Spleen (tissue), 11 donors: ENCODE results near the gene FRS3. TPM values are rescaled to one million over a fixed set of nuclear protein-coding genes. Genes with fewer than 3 reads are reported as not detected.

ENCODE experiments used
- DNase-seq: peaks from one replicate; pipeline ENCODE4 v3.0.0-alpha.2; 2020
- H3K27ac ChIP-seq, 8 donors: fragments of 200-600 bp; sonication (generic) in 7 of 8; 1 replicate in 4 of 8; 2 replicates in 4 of 8; pipeline versions ENCODE4 v1.5.0 to v1.8.0; 2016 to 2021; ENCODE audit warnings: inconsistent platforms in 4 of 8, mild to moderate bottlenecking in 4 of 8, moderate library complexity in 1 of 8
- H3K27me3 ChIP-seq, 7 donors: fragments of 200-600 bp; sonication (generic) in 6 of 7; replicated peaks in 1 of 7; 1 replicate in 4 of 7; 2 replicates in 3 of 7; pipeline versions ENCODE4 v1.5.0 to v1.8.0; 2016 to 2021; ENCODE audit warnings: inconsistent platforms in 3 of 7, mild to moderate bottlenecking in 1 of 7
- H3K36me3 ChIP-seq, 6 donors: fragments of 200-600 bp; sonication (generic) in 5 of 6; 1 replicate in 4 of 6; 2 replicates in 2 of 6; pipeline versions ENCODE4 v1.5.0 to v1.8.0; 2016 to 2021; ENCODE audit warnings: inconsistent platforms in 2 of 6
- H3K4me1 ChIP-seq, 6 donors: fragments of 200-600 bp; sonication (generic) in 5 of 6; 1 replicate in 3 of 6; 2 replicates in 3 of 6; pipeline versions ENCODE4 v1.5.0 to v1.8.0; 2016 to 2021; ENCODE audit warnings: inconsistent platforms in 3 of 6
- H3K4me3 ChIP-seq, 8 donors: fragments of 200-600 bp; sonication (generic) in 7 of 8; 1 replicate in 4 of 8; 2 replicates in 4 of 8; pipeline versions ENCODE4 v1.5.0 to v1.8.0; 2016 to 2021; ENCODE audit warnings: inconsistent platforms in 4 of 8, mild to moderate bottlenecking in 4 of 8, moderate library complexity in 2 of 8
- H3K9me3 ChIP-seq, 8 donors: fragments of 200-600 bp; sonication (generic) in 7 of 8; 1 replicate in 4 of 8; 2 replicates in 4 of 8; pipeline versions ENCODE4 v1.5.0 to v1.8.0; 2016 to 2021; ENCODE audit warnings: inconsistent platforms in 4 of 8
- CTCF ChIP-seq, 11 experiments: fragments of 200-600 bp in 7 of 11; fragments of 450-650 bp in 4 of 11; sonication (generic) in 4 of 11; IDR thresholded peaks in 8 of 11; conservative IDR thresholded peaks in 3 of 11; 1 replicate in 7 of 11; 2 replicates in 4 of 11; pipeline versions ENCODE4 v1.4.0 to v1.8.0; 2016 to 2021; ENCODE audit warnings: antibody characterized with exemption in 11 of 11, inconsistent platforms in 4 of 11, mild to moderate bottlenecking in 1 of 11
- POLR2A ChIP-seq, 3 donors: fragments of 450-650 bp; IDR thresholded peaks; one replicate each; pipeline ENCODE4 v1.5.1; 2017; ENCODE audit warnings: antibody characterized with exemption in 3 of 3, mild to moderate bottlenecking in 1 of 3
- POLR2AphosphoS5 ChIP-seq, 3 donors: sonication (generic); formaldehyde crosslinking; IDR thresholded peaks; one replicate each; pipeline ENCODE4 v1.5.1; 2017; ENCODE audit warnings: antibody characterized with exemption in 3 of 3
- WGBS, 5 donors: extraction: QIAGEN DNeasy Blood & Tissue Kit in 3 of 5; methylation state at CpG; one replicate each; pipeline versions ENCODE4 v1.1.5 to v1.1.7; 2013 to 2018; 5-methylcytosine and 5-hydroxymethylcytosine counted together
- intact Hi-C: fragments of 100-400 bp; cut with DNase I; formaldehyde crosslinking; loops from one replicate; pipeline ENCODE4 v1.15.0; 2023; ENCODE audit warnings: low total_unique reads
- polyA plus RNA-seq, 3 donors: library from polyadenylated mRNA; stranded (reverse); fragments of 200-250 nt; gene quantifications; one replicate each; pipeline ENCODE4 v1.2.1, GENCODE V29; 2013
- total RNA-seq, 7 donors: library from RNA; depleted of rRNA in 3 of 7; stranded (reverse); fragments of >200 nt in 3 of 7; fragmentation: NEBNext Ultra II Directional in 4 of 7; extraction: Animal tissue kit (Norgen Biotek cat#: 25700) in 4 of 7; gene quantifications; one replicate each; pipeline versions ENCODE4 v1.1.0 to v1.2.1, GENCODE V29; 2016 to 2021
- donor health status: healthy with polysubstance abuse.
- donor health status: DM: no; HTN: no; CAD: no; lungs with moderate emphysema.
- donor health status: DM: no; HTN: no; CAD: no.
- donor health status: Bipolar disorder and iron deficiency.
- donor health status: healthy.
- donor health status: DM: no; HTN: no; CAD: no.
- donor health status: DM: yes; HTN: yes; CAD: no.

The FRS3 gene
- total and polyA plus RNA-seq, 10 donors: 2.6 to 7.3 (median 6.0) TPM

- Histone ChIP-seq H3K36me3 (peaks cover 0 to 4% (median 0%) of the 10 kb centered on the region in 6 donors), H3K4me1 (peaks cover 29 to 52% (median 48%) of the 10 kb centered on the region in 6 donors), H3K9me3 (no peaks in the 10 kb centered on the region), H3K4me3 (peak overlapping the region; percentile 78 to 98 (median 94)), H3K27ac (peak overlapping the region; percentile 82 to 100 (median 98)), H3K27me3 (no peaks in the 10 kb centered on the region)
- WGBS, 5 donors: 0 to 1% (median 0%) methylated on average over 6 to 76 of the region's 76 CpGs
- TF ChIP-seq POLR2AphosphoS5 (IDR thresholded peaks at IDR 0.05): peak in 1 of 3 donors; percentile 40
- TF ChIP-seq POLR2A (IDR thresholded peaks at IDR 0.05): no peak
- intact Hi-C loops: loop anchor here (10.0 kb wide), 1 partner anchor 50 kb away; no protein-coding TSS in a partner anchor
- peak; percentile 97 for DNase-seq
Observed at GRCh38 chr6:41734666-41735426, 44.9 kb downstream of the FRS3 start.

- WGBS, 5 donors: 0 to 7% (median 3%) methylated on average over 24 to 73 of the region's 73 CpGs
- H3K9me3 ChIP-seq: no peaks in the 10 kb centered on the region
- peaks cover 33 to 60% (median 56%) of the 10 kb centered on the region in 6 donors for H3K4me1 ChIP-seq
- H3K27ac ChIP-seq: peak overlapping the region; percentile 82 to 100 (median 98)
- peak; percentile 81 to 89 (median 88) for TF ChIP-seq POLR2AphosphoS5 (IDR thresholded peaks at IDR 0.05)
- TF ChIP-seq POLR2A (IDR thresholded peaks at IDR 0.05): peak in 2 of 3 donors; percentile 10 to 30
- TF ChIP-seq CTCF (IDR thresholded peaks at IDR 0.05 in 8 of 11, conservative IDR thresholded peaks at IDR 0.05 in 3 of 11): no peak
- peak overlapping the region; percentile 78 to 98 (median 94) for H3K4me3 ChIP-seq
- H3K27me3 ChIP-seq: no peaks in the 10 kb centered on the region
- peak; percentile 98 for DNase-seq
- H3K36me3 ChIP-seq: peaks cover 0 to 4% (median 0%) of the 10 kb centered on the region in 6 donors
- intact Hi-C loops: loop anchor here (10.0 kb wide), 1 partner anchor 49 kb away; no protein-coding TSS in a partner anchor
Observed at GRCh38 chr6:41733707-41734665, 45.7 kb downstream of the FRS3 start.

GRCh38 chr6:41733360-41733706 lies 46.4 kb downstream of the FRS3 start:
- no peak for DNase-seq

More at GRCh38 chr6:41733360-41733706, 46.4 kb downstream of the FRS3 start:
- H3K4me3 ChIP-seq: peak overlapping the region; percentile 78 to 98 (median 94)
- H3K27me3 ChIP-seq: no peaks in the 10 kb centered on the region
- intact Hi-C loops: loop anchor here (10.0 kb wide), 1 partner anchor 49 kb away; no protein-coding TSS in a partner anchor
- H3K36me3 ChIP-seq: peaks cover 0 to 7% (median 0%) of the 10 kb centered on the region in 6 donors
- peaks cover 40 to 67% (median 63%) of the 10 kb centered on the region in 6 donors for H3K4me1 ChIP-seq
- peak overlapping the region; percentile 82 to 100 (median 98) for H3K27ac ChIP-seq
- WGBS, 5 donors: 46 to 63% (median 56%) methylated on average over 11 of the region's 11 CpGs
- no peaks in the 10 kb centered on the region for H3K9me3 ChIP-seq
- TF ChIP-seq POLR2A (IDR thresholded peaks at IDR 0.05) (no peak), CTCF (IDR thresholded peaks at IDR 0.05 in 8 of 11, conservative IDR thresholded peaks at IDR 0.05 in 3 of 11) (no peak), POLR2AphosphoS5 (IDR thresholded peaks at IDR 0.05) (no peak)
